PC-9 (cell line): Measurements from ENCODE around the gene APCDD1. TPM values are rescaled to one million over a fixed set of nuclear protein-coding genes. Genes with fewer than 3 reads are reported as not detected.

Experiments
- BruUV-seq: library from RNA; stranded (reverse); fragments of 400-500 nt; replicated peaks from 2 replicates; lab custom pipeline; 2021; lab: Mats Ljungman, UMichigan
- CTCF ChIA-PET: fragments of 300-600 bp; sonication (Branson Sonifier 250); formaldehyde crosslinking; loops from one replicate; lab custom pipeline; 2022; ENCODE audit warnings: antibody characterized with exemption; lab: Charles Lee
- POLR2A ChIA-PET: fragments of 300-600 bp; sonication (Branson Sonifier 250); formaldehyde crosslinking; loops from one replicate; lab custom pipeline; 2022; ENCODE audit warnings: antibody characterized with exemption; ENCODE audit not compliant: unreplicated experiment; lab: Charles Lee
- DNase-seq, 2 experiments: peaks; one replicate each; pipeline versions ENCODE4 v3.0.0 to v3.0.0-alpha.2; 2015 to 2022; ENCODE audit warnings: mixed read lengths in 1 of 2
- H2AFZ ChIP-seq: fragments of 200-600 bp; sonication (generic); 2 replicates; pipeline ENCODE4 v1.8.1; 2017; ENCODE audit warnings: antibody characterized with exemption
- H3F3A ChIP-seq: fragments of 200-600 bp; sonication (generic); 2 replicates; pipeline ENCODE4 v1.8.1; 2017; ENCODE audit warnings: antibody characterized with exemption, mild to moderate bottlenecking, low read depth; ENCODE audit not compliant: insufficient read depth
- H3K27ac ChIP-seq: fragments of 200-600 bp; sonication (generic); 2 replicates; pipeline ENCODE4 v1.6.1; 2016; ENCODE audit warnings: mixed run types
- H3K27me3 ChIP-seq: fragments of 200-600 bp; sonication (generic); 2 replicates; pipeline ENCODE4 v1.6.1; 2016; ENCODE audit warnings: low read depth, mixed run types; ENCODE audit not compliant: insufficient read depth
- H3K36me3 ChIP-seq: fragments of 200-600 bp; sonication (generic); 2 replicates; pipeline ENCODE4 v1.6.1; 2016; ENCODE audit warnings: low read depth, mixed run types
- H3K4me1 ChIP-seq: fragments of 200-600 bp; sonication (generic); replicated peaks from 2 replicates; pipeline ENCODE4 v1.6.1; 2016; ENCODE audit warnings: mixed run types; ENCODE audit not compliant: insufficient read depth
- H3K4me2 ChIP-seq: fragments of 200-600 bp; sonication (generic); 2 replicates; pipeline ENCODE4 v1.6.1; 2017; ENCODE audit warnings: mixed run types
- H3K4me3 ChIP-seq: fragments of 200-600 bp; sonication (generic); 2 replicates; pipeline ENCODE4 v1.6.1; 2016; ENCODE audit warnings: mixed run types
- H3K79me2 ChIP-seq: fragments of 200-600 bp; sonication (generic); 2 replicates; pipeline ENCODE4 v1.6.1; 2017; ENCODE audit warnings: low read depth, mixed run types
- H3K9me2 ChIP-seq: fragments of 200-600 bp; sonication (generic); 2 replicates; pipeline ENCODE4 v1.8.1; 2017; ENCODE audit warnings: mild to moderate bottlenecking; ENCODE audit not compliant: insufficient read depth
- H3K9me3 ChIP-seq: fragments of 200-600 bp; sonication (generic); 2 replicates; pipeline ENCODE4 v1.8.1; 2016; ENCODE audit warnings: low read depth; ENCODE audit not compliant: insufficient read depth
- H4K20me1 ChIP-seq: fragments of 200-600 bp; sonication (generic); 2 replicates; pipeline ENCODE4 v1.8.1; 2017; ENCODE audit not compliant: insufficient read depth
- CTCF ChIP-seq: fragments of 200-600 bp; sonication (generic); conservative IDR thresholded peaks from 2 replicates; pipeline ENCODE4 v1.6.1; 2017; ENCODE audit warnings: mixed run types, antibody characterized with exemption, mild to moderate bottlenecking, moderate library complexity
- EZH2 ChIP-seq: fragments of 200-600 bp; sonication (generic); IDR thresholded peaks from 2 replicates; pipeline ENCODE4 v1.8.0; 2017; ENCODE audit warnings: antibody characterized with exemption, low read depth
- intact Hi-C: fragments of 100-400 bp; cut with micrococcal nuclease; formaldehyde crosslinking; loops from one replicate; pipeline ENCODE4 v1.10.0; 2022; ENCODE audit not compliant: unreplicated experiment
- total RNA-seq: library from RNA; stranded (reverse); gene quantifications from 2 replicates; pipeline ENCODE4 v1.2.3, GENCODE V29; 2021

The APCDD1 gene
- total RNA-seq, 1 experiment from 2014 or later, result not detected

GRCh38 chr18:10412933-10413332 is 41.5 kb upstream of the APCDD1 start:
- no peaks in the 10 kb centered on the region for H3K9me2 ChIP-seq
- H3K4me3 ChIP-seq, result no peak overlapping the region
- no peaks in the 10 kb centered on the region for H3K36me3 ChIP-seq
- no peak for TF ChIP-seq EZH2
- TF ChIP-seq CTCF, result no peak
- no peaks in the 10 kb centered on the region for H4K20me1 ChIP-seq
- H3K27ac ChIP-seq, result no peak overlapping the region
- H2AFZ ChIP-seq, result no peak overlapping the region
- intact Hi-C loops, result no loop called here
- H3K4me1 ChIP-seq, result peaks cover 14% of the 10 kb centered on the region
- no peaks in the 10 kb centered on the region; the same call in 1 of the 2 replicates for H3F3A ChIP-seq
- BruUV-seq, result no TSS peak
- H3K27me3 ChIP-seq, result no peaks in the 10 kb centered on the region
- H3K79me2 ChIP-seq, result no peaks in the 10 kb centered on the region
- H3K4me2 ChIP-seq, result no peak overlapping the region
- no peaks in the 10 kb centered on the region for H3K9me3 ChIP-seq
- DNase-seq, result no peak
- ChIA-PET POLR2A (no interaction called here), CTCF (no interaction called here)

GRCh38 chr18:10413722-10414121 is 40.7 kb upstream of the APCDD1 start:
- no TSS peak for BruUV-seq
- no peaks in the 10 kb centered on the region for H3K27me3 ChIP-seq
- intact Hi-C loops, result no loop called here
- peaks cover 16% of the 10 kb centered on the region for H3K4me1 ChIP-seq
- TF ChIP-seq CTCF (no peak), EZH2 (no peak)
- no peak for DNase-seq
- H3F3A ChIP-seq, result no peaks in the 10 kb centered on the region; the same call in 1 of the 2 replicates
- no peaks in the 10 kb centered on the region for H3K9me2 ChIP-seq
- H3K4me3 ChIP-seq, result no peak overlapping the region
- no peak overlapping the region for H2AFZ ChIP-seq
- no peaks in the 10 kb centered on the region for H3K9me3 ChIP-seq
- no peaks in the 10 kb centered on the region for H4K20me1 ChIP-seq
- H3K4me2 ChIP-seq, result no peak overlapping the region
- POLR2A ChIA-PET, result no interaction called here
- H3K79me2 ChIP-seq, result no peaks in the 10 kb centered on the region
- H3K27ac ChIP-seq, result no peak overlapping the region
- H3K36me3 ChIP-seq, result no peaks in the 10 kb centered on the region
- CTCF ChIA-PET, result no interaction called here

GRCh38 chr18:10414293-10414842 is 40.1 kb upstream of the APCDD1 start:
- H3K9me2 ChIP-seq, result no peaks in the 10 kb centered on the region
- CTCF ChIA-PET, result no interaction called here
- peaks cover 21% of the 10 kb centered on the region for H3K4me1 ChIP-seq
- no peak overlapping the region for H3K27ac ChIP-seq
- POLR2A ChIA-PET, result no interaction called here
- no peak overlapping the region for H2AFZ ChIP-seq
- H4K20me1 ChIP-seq, result no peaks in the 10 kb centered on the region
- H3K9me3 ChIP-seq, result no peaks in the 10 kb centered on the region
- no peak for DNase-seq
- H3K4me2 ChIP-seq, result no peak overlapping the region
- intact Hi-C loops, result no loop called here
- no peak overlapping the region for H3K4me3 ChIP-seq
- no peaks in the 10 kb centered on the region; the same call in 1 of the 2 replicates for H3F3A ChIP-seq
- no TSS peak for BruUV-seq
- no peaks in the 10 kb centered on the region for H3K36me3 ChIP-seq
- TF ChIP-seq CTCF, result no peak
- TF ChIP-seq EZH2, result no peak
- H3K79me2 ChIP-seq, result no peaks in the 10 kb centered on the region
- H3K27me3 ChIP-seq, result no peaks in the 10 kb centered on the region
